Spleen (tissue), 11 donors: ENCODE data around the gene CCDC197. TPM values are rescaled to one million over a fixed set of nuclear protein-coding genes. Genes with fewer than 3 reads are reported as not detected.

Experiments
- DNase-seq: peaks from one replicate; pipeline ENCODE4 v3.0.0-alpha.2; 2020
- H3K27ac ChIP-seq, 8 donors: fragments of 200-600 bp; sonication (generic) in 7 of 8; 1 replicate in 4 of 8; 2 replicates in 4 of 8; pipeline versions ENCODE4 v1.5.0 to v1.8.0; 2016 to 2021; ENCODE audit warnings: inconsistent platforms in 4 of 8, mild to moderate bottlenecking in 4 of 8, moderate library complexity in 1 of 8
- H3K27me3 ChIP-seq, 7 donors: fragments of 200-600 bp; sonication (generic) in 6 of 7; replicated peaks in 1 of 7; 1 replicate in 4 of 7; 2 replicates in 3 of 7; pipeline versions ENCODE4 v1.5.0 to v1.8.0; 2016 to 2021; ENCODE audit warnings: inconsistent platforms in 3 of 7, mild to moderate bottlenecking in 1 of 7
- H3K36me3 ChIP-seq, 6 donors: fragments of 200-600 bp; sonication (generic) in 5 of 6; 1 replicate in 4 of 6; 2 replicates in 2 of 6; pipeline versions ENCODE4 v1.5.0 to v1.8.0; 2016 to 2021; ENCODE audit warnings: inconsistent platforms in 2 of 6
- H3K4me1 ChIP-seq, 6 donors: fragments of 200-600 bp; sonication (generic) in 5 of 6; 1 replicate in 3 of 6; 2 replicates in 3 of 6; pipeline versions ENCODE4 v1.5.0 to v1.8.0; 2016 to 2021; ENCODE audit warnings: inconsistent platforms in 3 of 6
- H3K4me3 ChIP-seq, 8 donors: fragments of 200-600 bp; sonication (generic) in 7 of 8; 1 replicate in 4 of 8; 2 replicates in 4 of 8; pipeline versions ENCODE4 v1.5.0 to v1.8.0; 2016 to 2021; ENCODE audit warnings: inconsistent platforms in 4 of 8, mild to moderate bottlenecking in 4 of 8, moderate library complexity in 2 of 8
- H3K9me3 ChIP-seq, 8 donors: fragments of 200-600 bp; sonication (generic) in 7 of 8; 1 replicate in 4 of 8; 2 replicates in 4 of 8; pipeline versions ENCODE4 v1.5.0 to v1.8.0; 2016 to 2021; ENCODE audit warnings: inconsistent platforms in 4 of 8
- CTCF ChIP-seq, 11 experiments: fragments of 200-600 bp in 7 of 11; fragments of 450-650 bp in 4 of 11; sonication (generic) in 4 of 11; IDR thresholded peaks in 8 of 11; conservative IDR thresholded peaks in 3 of 11; 1 replicate in 7 of 11; 2 replicates in 4 of 11; pipeline versions ENCODE4 v1.4.0 to v1.8.0; 2016 to 2021; ENCODE audit warnings: antibody characterized with exemption in 11 of 11, inconsistent platforms in 4 of 11, mild to moderate bottlenecking in 1 of 11
- POLR2A ChIP-seq, 3 donors: fragments of 450-650 bp; IDR thresholded peaks; one replicate each; pipeline ENCODE4 v1.5.1; 2017; ENCODE audit warnings: antibody characterized with exemption in 3 of 3, mild to moderate bottlenecking in 1 of 3
- POLR2AphosphoS5 ChIP-seq, 3 donors: sonication (generic); formaldehyde crosslinking; IDR thresholded peaks; one replicate each; pipeline ENCODE4 v1.5.1; 2017; ENCODE audit warnings: antibody characterized with exemption in 3 of 3
- WGBS, 5 donors: extraction: QIAGEN DNeasy Blood & Tissue Kit in 3 of 5; methylation state at CpG; one replicate each; pipeline versions ENCODE4 v1.1.5 to v1.1.7; 2013 to 2018; 5-methylcytosine and 5-hydroxymethylcytosine counted together
- intact Hi-C: fragments of 100-400 bp; cut with DNase I; formaldehyde crosslinking; loops from one replicate; pipeline ENCODE4 v1.15.0; 2023; ENCODE audit warnings: low total_unique reads
- polyA plus RNA-seq, 3 donors: library from polyadenylated mRNA; stranded (reverse); fragments of 200-250 nt; gene quantifications; one replicate each; pipeline ENCODE4 v1.2.1, GENCODE V29; 2013
- total RNA-seq, 7 donors: library from RNA; depleted of rRNA in 3 of 7; stranded (reverse); fragments of >200 nt in 3 of 7; fragmentation: NEBNext Ultra II Directional in 4 of 7; extraction: Animal tissue kit (Norgen Biotek cat#: 25700) in 4 of 7; gene quantifications; one replicate each; pipeline versions ENCODE4 v1.1.0 to v1.2.1, GENCODE V29; 2016 to 2021
- donor health status: healthy with polysubstance abuse.
- donor health status: DM: no; HTN: no; CAD: no; lungs with moderate emphysema.
- donor health status: DM: no; HTN: no; CAD: no.
- donor health status: Bipolar disorder and iron deficiency.
- donor health status: healthy.
- donor health status: DM: no; HTN: no; CAD: no.
- donor health status: DM: yes; HTN: yes; CAD: no.

The CCDC197 gene
- total and polyA plus RNA-seq, 10 donors = not detected

GRCh38 chr14:93981316-93982229 is 15.5 kb upstream of the CCDC197 start:
- TF ChIP-seq CTCF (IDR thresholded peaks at IDR 0.05 in 8 of 11, conservative IDR thresholded peaks at IDR 0.05 in 3 of 11) (no peak), POLR2AphosphoS5 (IDR thresholded peaks at IDR 0.05) (no peak), POLR2A (IDR thresholded peaks at IDR 0.05) (no peak)
- DNase-seq = no peak
- H3K27me3 ChIP-seq = peaks cover 0 to 62% (median 0%) of the 10 kb centered on the region in 7 donors
- no peak overlapping the region for H3K4me3 ChIP-seq
- H3K4me1 ChIP-seq = peaks cover 0 to 25% (median 6%) of the 10 kb centered on the region in 6 donors
- WGBS, 5 donors = 93 to 98% (median 95%) methylated on average over 7 to 9 of the region's 9 CpGs
- H3K27ac ChIP-seq = no peak overlapping the region
- intact Hi-C loops = no loop called here
- peaks cover 0 to 11% (median 9%) of the 10 kb centered on the region in 8 donors for H3K9me3 ChIP-seq
- no peaks in the 10 kb centered on the region for H3K36me3 ChIP-seq

GRCh38 chr14:93982230-93983007 is 14.7 kb upstream of the CCDC197 start:
- H3K4me1 ChIP-seq = peaks cover 0 to 17% (median 0%) of the 10 kb centered on the region in 6 donors
- no peaks in the 10 kb centered on the region for H3K36me3 ChIP-seq
- H3K27me3 ChIP-seq = peaks cover 0 to 62% (median 0%) of the 10 kb centered on the region in 7 donors
- H3K9me3 ChIP-seq = peaks cover 0 to 9% (median 7%) of the 10 kb centered on the region in 8 donors
- no peak overlapping the region for H3K4me3 ChIP-seq
- 74 to 87% (median 86%) methylated on average over 5 to 10 of the region's 10 CpGs for WGBS, 5 donors
- no peak overlapping the region for H3K27ac ChIP-seq
- no peak for TF ChIP-seq CTCF (IDR thresholded peaks at IDR 0.05 in 8 of 11, conservative IDR thresholded peaks at IDR 0.05 in 3 of 11)
- intact Hi-C loops = no loop called here
- DNase-seq = no peak

GRCh38 chr14:93984070-93984469 is 13.0 kb upstream of the CCDC197 start:
- DNase-seq = no peak
- H3K4me1 ChIP-seq = peaks cover 0 to 1% (median 0%) of the 10 kb centered on the region in 6 donors
- H3K36me3 ChIP-seq = no peaks in the 10 kb centered on the region
- H3K27ac ChIP-seq = no peak overlapping the region
- peaks cover 0 to 63% (median 0%) of the 10 kb centered on the region in 7 donors for H3K27me3 ChIP-seq
- intact Hi-C loops = no loop called here
- H3K9me3 ChIP-seq = no peaks in the 10 kb centered on the region
- TF ChIP-seq POLR2AphosphoS5 (IDR thresholded peaks at IDR 0.05) (no peak), POLR2A (IDR thresholded peaks at IDR 0.05) (no peak), CTCF (IDR thresholded peaks at IDR 0.05 in 8 of 11, conservative IDR thresholded peaks at IDR 0.05 in 3 of 11) (no peak)
- 80 to 97% (median 88%) methylated on average over 1 to 3 of the region's 3 CpGs for WGBS, 5 donors
- no peak overlapping the region for H3K4me3 ChIP-seq

- no peak for DNase-seq
Observed at GRCh38 chr14:93984987-93985410, 12.1 kb upstream of the CCDC197 start.

More at GRCh38 chr14:93984987-93985410, 12.1 kb upstream of the CCDC197 start:
- H3K27me3 ChIP-seq = peaks cover 0 to 64% (median 0%) of the 10 kb centered on the region in 7 donors
- H3K4me1 ChIP-seq = no peaks in the 10 kb centered on the region
- no peaks in the 10 kb centered on the region for H3K36me3 ChIP-seq
- H3K27ac ChIP-seq = no peak overlapping the region
- H3K4me3 ChIP-seq = no peak overlapping the region
- H3K9me3 ChIP-seq = no peaks in the 10 kb centered on the region
- intact Hi-C loops = no loop called here
- no peak for TF ChIP-seq POLR2AphosphoS5 (IDR thresholded peaks at IDR 0.05)
- TF ChIP-seq CTCF (IDR thresholded peaks at IDR 0.05 in 8 of 11, conservative IDR thresholded peaks at IDR 0.05 in 3 of 11) = peak in 4 of 11 experiments; percentile 10 to 20 (median 20)
- WGBS, 5 donors = 52 to 76% (median 57%) methylated on average over 7 of the region's 7 CpGs
